Upper lobe of right lung (tissue), 1 donor: ENCODE results near the gene CTBP2. TPM values are rescaled to one million over a fixed set of nuclear protein-coding genes. Genes with fewer than 3 reads are reported as not detected.

Experiments used
- ATAC-seq: fragments of 200-7000 bp; cut with Tn5 transposase; one replicate; pipeline ENCODE4 v1.9.1; 2020; ENCODE audit warnings: mild to moderate bottlenecking, moderate library complexity
- DNase-seq: peaks from one replicate; pipeline ENCODE4 v3.0.0-alpha.2; 2020
- H3K27ac ChIP-seq: fragments of 200-600 bp; one replicate; pipeline ENCODE4 v1.8.0; 2022
- H3K27me3 ChIP-seq: fragments of 200-600 bp; one replicate; pipeline ENCODE4 v1.8.0; 2022; ENCODE audit warnings: mild to moderate bottlenecking
- H3K36me3 ChIP-seq: fragments of 200-600 bp; one replicate; pipeline ENCODE4 v1.8.0; 2022
- H3K4me1 ChIP-seq: fragments of 200-600 bp; one replicate; pipeline ENCODE4 v1.8.0; 2022
- H3K4me3 ChIP-seq: fragments of 200-600 bp; one replicate; pipeline ENCODE4 v1.8.0; 2022; ENCODE audit warnings: mild to moderate bottlenecking
- H3K9me3 ChIP-seq: fragments of 200-600 bp; one replicate; pipeline ENCODE4 v1.8.0; 2022
- CTCF ChIP-seq: fragments of 200-600 bp; IDR thresholded peaks from one replicate; pipeline ENCODE4 v1.8.0; 2022; ENCODE audit warnings: antibody characterized with exemption
- intact Hi-C: fragments of 100-400 bp; cut with DNase I; formaldehyde crosslinking; loops from one replicate; pipeline ENCODE4 v1.11.0; 2022
- total RNA-seq: library from RNA; stranded (reverse); fragmentation: NEBNext Ultra II Directional; extraction: Animal tissue kit (Norgen Biotek cat#: 25700); gene quantifications from one replicate; pipeline ENCODE4 v1.2.1, GENCODE V29; 2021
- donor health status: DM: no; HTN: yes; CAD: no; lungs with severe emphysema.

The CTBP2 gene
- total RNA-seq, 1 donor from 2014 or later, result 66.7 TPM

- no peak overlapping the region for H3K4me3 ChIP-seq
- H3K9me3 ChIP-seq, result no peaks in the 10 kb centered on the region
- DNase-seq, result no peak
- no peaks in the 10 kb centered on the region for H3K27me3 ChIP-seq
- no peak for TF ChIP-seq CTCF
- H3K27ac ChIP-seq, result no peak overlapping the region
- no peaks in the 10 kb centered on the region for H3K36me3 ChIP-seq
- ATAC-seq, result no peak
- H3K4me1 ChIP-seq, result peaks cover 50% of the 10 kb centered on the region
- intact Hi-C loops, result no loop called here
These were observed 16.2 kb downstream of the CTBP2 start for GRCh38 chr10:125144206-125144605.

DNA sequence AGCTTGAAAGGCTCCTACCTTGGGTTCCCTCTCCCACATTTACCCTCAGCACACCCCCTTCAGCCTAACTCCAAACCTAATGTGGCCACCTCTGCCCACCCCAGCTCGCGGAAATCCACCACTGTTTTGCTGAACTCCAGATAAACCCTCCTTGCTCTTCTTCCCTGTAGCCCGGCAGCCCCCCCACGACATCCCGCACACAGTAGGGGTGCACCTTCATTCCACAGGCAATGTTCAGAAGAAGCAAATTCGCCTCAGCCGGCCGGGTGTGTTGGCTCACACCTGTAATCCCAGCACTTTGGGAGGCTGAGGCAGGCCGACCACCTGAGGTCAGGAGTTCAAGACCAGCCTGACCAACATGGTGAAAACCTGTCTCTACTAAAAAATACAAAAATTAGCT, 17.4 kb downstream of the CTBP2 start:
- Histone ChIP-seq H3K4me3 (no peak overlapping the region), H3K9me3 (no peaks in the 10 kb centered on the region), H3K27me3 (no peaks in the 10 kb centered on the region), H3K27ac (no peak overlapping the region), H3K4me1 (peaks cover 41% of the 10 kb centered on the region), H3K36me3 (peaks cover 3% of the 10 kb centered on the region)
- ATAC-seq, result no peak
- intact Hi-C loops, result no loop called here
- TF ChIP-seq CTCF, result no peak
- DNase-seq, result no peak

GRCh38 chr10:125141860-125142484, 18.4 kb downstream of the CTBP2 start:
- H3K4me3 ChIP-seq, result no peak overlapping the region
- no peaks in the 10 kb centered on the region for H3K9me3 ChIP-seq
- H3K27me3 ChIP-seq, result no peaks in the 10 kb centered on the region
- no peak for TF ChIP-seq CTCF
- H3K36me3 ChIP-seq, result peaks cover 12% of the 10 kb centered on the region
- H3K27ac ChIP-seq, result no peak overlapping the region
- ATAC-seq, result no peak
- intact Hi-C loops, result no loop called here
- peaks cover 40% of the 10 kb centered on the region for H3K4me1 ChIP-seq
- no peak for DNase-seq

DNA sequence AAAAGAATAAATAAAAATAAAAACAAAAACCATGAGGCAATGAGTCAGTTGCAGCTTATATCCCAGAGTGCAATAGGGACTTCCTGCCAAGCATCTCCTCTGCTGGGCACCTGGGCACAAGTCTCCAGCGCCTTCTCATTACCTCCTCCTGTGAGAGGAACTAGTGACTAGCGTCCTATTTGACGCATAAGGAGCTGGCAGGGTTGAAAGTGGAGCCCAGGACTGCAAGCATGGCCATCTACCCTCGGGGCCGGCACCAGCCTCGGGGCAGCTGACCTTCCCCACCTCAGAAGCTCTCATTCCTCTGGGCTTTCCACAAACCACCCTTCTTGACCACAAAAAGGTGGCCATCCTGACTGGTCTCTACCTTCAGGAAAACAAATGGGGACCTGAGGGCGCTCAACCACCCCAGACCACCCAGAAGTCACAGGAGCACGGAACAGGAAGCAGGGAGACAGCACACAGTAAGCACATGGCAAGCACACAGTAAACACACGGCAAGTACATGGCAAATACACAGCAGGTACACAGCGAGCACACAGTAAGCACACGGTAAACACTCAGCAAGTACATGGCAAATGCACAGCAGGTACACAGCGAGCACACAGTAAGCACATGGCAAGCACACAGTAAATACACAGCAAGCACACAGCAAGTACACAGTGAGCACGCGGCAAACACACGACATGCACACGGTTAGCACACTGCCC, 19.1 kb downstream of the CTBP2 start:
- no peak for ATAC-seq
- no peak for TF ChIP-seq CTCF
- Histone ChIP-seq H3K4me1 (peaks cover 39% of the 10 kb centered on the region), H3K9me3 (no peaks in the 10 kb centered on the region), H3K27me3 (no peaks in the 10 kb centered on the region), H3K36me3 (peaks cover 12% of the 10 kb centered on the region), H3K4me3 (no peak overlapping the region), H3K27ac (no peak overlapping the region)
- intact Hi-C loops, result no loop called here
- DNase-seq, result no peak

DNA sequence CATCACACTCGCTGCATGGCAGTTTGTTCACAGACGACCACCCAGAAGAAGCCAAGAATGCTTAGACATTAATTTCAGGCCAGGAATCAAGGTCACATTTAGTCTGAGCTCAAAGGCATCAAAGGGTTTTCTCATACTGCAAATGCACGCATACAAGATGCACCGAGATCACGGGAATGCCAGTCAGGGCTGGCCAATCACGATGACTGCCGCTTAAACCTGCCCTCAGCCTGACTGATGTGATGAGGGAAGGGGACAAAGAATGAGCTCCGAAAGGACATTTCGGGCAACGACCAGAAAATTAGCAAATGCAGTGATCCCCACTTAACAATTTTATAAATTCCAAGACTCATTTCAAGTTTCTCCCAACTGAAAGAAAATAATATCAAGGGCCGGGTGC, 20.2 kb downstream of the CTBP2 start:
- DNase-seq (no peak), ATAC-seq (no peak)
- no peak for TF ChIP-seq CTCF
- Histone ChIP-seq H3K27ac (no peak overlapping the region), H3K4me3 (no peak overlapping the region), H3K9me3 (no peaks in the 10 kb centered on the region), H3K36me3 (peaks cover 12% of the 10 kb centered on the region), H3K4me1 (peaks cover 36% of the 10 kb centered on the region), H3K27me3 (no peaks in the 10 kb centered on the region)
- intact Hi-C loops, result no loop called here
